Measurements from ENCODE around the gene MYH2.

MYH2 gene

GRCh38 chr17:10516065-10516464, 33.4 kb downstream of the MYH2 start:
- no peak for TF ChIP-seq CTCF (IDR thresholded peaks at IDR 0.05; ENCODE audit: borderline replicate concordance, insufficient read depth, low read depth, low read length)
- H3K4me3 ChIP-seq (ENCODE audit: low read depth, low read length), result no peak overlapping the region

GRCh38 chr17:10513299-10514067, 36.0 kb downstream of the MYH2 start:
- H3K4me3 ChIP-seq (ENCODE audit: low read depth, low read length), result no peak overlapping the region
- TF ChIP-seq CTCF (IDR thresholded peaks at IDR 0.05; ENCODE audit: borderline replicate concordance, insufficient read depth, low read depth, low read length), result no peak

- TF ChIP-seq CTCF (IDR thresholded peaks at IDR 0.05; ENCODE audit: borderline replicate concordance, insufficient read depth, low read depth, low read length), result no peak
- no peak overlapping the region for H3K4me3 ChIP-seq (ENCODE audit: low read depth, low read length)
These were observed 36.6 kb downstream of the MYH2 start for GRCh38 chr17:10512856-10513255.

- TF ChIP-seq CTCF (IDR thresholded peaks at IDR 0.05; ENCODE audit: borderline replicate concordance, insufficient read depth, low read depth, low read length), result no peak
- H3K4me3 ChIP-seq (ENCODE audit: low read depth, low read length), result no peak overlapping the region
These were observed 49.5 kb downstream of the MYH2 start for GRCh38 chr17:10499950-10500349.

GRCh38 chr17:10492004-10492403, 57.5 kb downstream of the MYH2 start:
- H3K4me3 ChIP-seq (ENCODE audit: low read depth, low read length), result no peak overlapping the region
- TF ChIP-seq CTCF (IDR thresholded peaks at IDR 0.05; ENCODE audit: borderline replicate concordance, insufficient read depth, low read depth, low read length), result no peak

- no peak for TF ChIP-seq CTCF (IDR thresholded peaks at IDR 0.05; ENCODE audit: borderline replicate concordance, insufficient read depth, low read depth, low read length)
- no peak overlapping the region for H3K4me3 ChIP-seq (ENCODE audit: low read depth, low read length)
These were observed 67.2 kb downstream of the MYH2 start for GRCh38 chr17:10482252-10482651.

GRCh38 chr17:10477701-10478100, 71.8 kb downstream of the MYH2 start:
- H3K4me3 ChIP-seq (ENCODE audit: low read depth, low read length), result no peak overlapping the region

More at GRCh38 chr17:10477701-10478100, 71.8 kb downstream of the MYH2 start:
- TF ChIP-seq CTCF (IDR thresholded peaks at IDR 0.05; ENCODE audit: borderline replicate concordance, insufficient read depth, low read depth, low read length), result no peak
